ENCODE measurements around the gene ACOT7. TPM values are rescaled to one million over a fixed set of nuclear protein-coding genes. Genes with fewer than 3 reads are reported as not detected.
"Not testable (repeated sequence)": the region's sequence is repeated elsewhere in the genome, so short reads cannot be mapped to it uniquely, and the experiment has no call there.

Gene ACOT7
- total and polyA plus RNA-seq, 2 donors (not counting 1 experiment from before 2014, with no cell fraction given), result 4.2 to 4.6 TPM

- Mint-ChIP-seq H3K9me3 (ENCODE audit: insufficient read depth) (no peaks in the 10 kb centered on the region), H3K4me3 (no peak overlapping the region), H3K27ac (no peak overlapping the region), H3K27me3 (no peaks in the 10 kb centered on the region), H3K4me1 (no peaks in the 10 kb centered on the region)
- no peak overlapping the region for H3K4me3 ChIP-seq (ENCODE audit: control extremely low read depth in 1 of 5, extremely low read depth in 1 of 5, insufficient read depth in 1 of 5, low read depth in 2 of 5, low read length in 4 of 5)
- H3K27ac ChIP-seq (ENCODE audit: low read length in 2 of 2), result no peak overlapping the region
- no peak overlapping the region for H3K4me2 ChIP-seq (replicated peaks; ENCODE audit: low read depth, low read length, poor library complexity, severe bottlenecking)
- ChIA-PET CTCF (no interaction called here), POLR2A (no interaction called here)
- H3K4me1 ChIP-seq (ENCODE audit: control insufficient read depth in 2 of 2, insufficient read depth in 2 of 2, low read length in 2 of 2), result no peaks in the 10 kb centered on the region
- intact Hi-C loops (cut with micrococcal nuclease), result no loop called here
- H3K79me2 ChIP-seq (ENCODE audit: control insufficient read depth, insufficient read depth, low read length), result no peaks in the 10 kb centered on the region
- 100% methylated on average over 1 of the region's 7 CpGs for WGBS (ENCODE audit: insufficient coverage)
- H3K36me3 ChIP-seq (replicated peaks in 1 of 2; ENCODE audit: control extremely low read depth in 1 of 2, control insufficient read depth in 1 of 2, extremely low read depth in 1 of 2, insufficient read depth in 2 of 2, low read length in 1 of 2), result no peaks in the 10 kb centered on the region
- H3K9me3 ChIP-seq (ENCODE audit: control extremely low read depth in 1 of 3, control insufficient read depth in 2 of 3, insufficient read depth in 1 of 3, low read length in 2 of 3), result peaks cover 0 to 15% (median 0%) of the 10 kb centered on the region in 3 donors
- no peaks in the 10 kb centered on the region for H4K20me1 ChIP-seq (ENCODE audit: control insufficient read depth, insufficient read depth, low read length, poor library complexity, severe bottlenecking)
- H3K9ac ChIP-seq (ENCODE audit: low read length), result no peak overlapping the region
- H2AFZ ChIP-seq (ENCODE audit: insufficient read depth, low read depth, low read length, poor library complexity, severe bottlenecking), result no peak overlapping the region
- ATAC-seq (ENCODE audit: low read depth) (no peak), DNase-seq (no peak)
- TF ChIP-seq EZH2 (IDR thresholded peaks at IDR 0.05; ENCODE audit: borderline replicate concordance, insufficient read depth, low read depth, low read length, poor library complexity, severe bottlenecking) (no peak), CTCF (IDR thresholded peaks at IDR 0.05) (no peak)
- no peaks in the 10 kb centered on the region for H3K27me3 ChIP-seq (replicated peaks in 1 of 4; ENCODE audit: control extremely low read depth in 1 of 4, control insufficient read depth in 3 of 4, insufficient read depth in 4 of 4, low read length in 3 of 4)
These were observed 84.0 kb downstream of the ACOT7 start for GRCh38 chr1:6309564-6309963.

GRCh38 chr1:6308449-6308848, 85.1 kb downstream of the ACOT7 start:
- Histone ChIP-seq H3K4me2 (replicated peaks; ENCODE audit: low read depth, low read length, poor library complexity, severe bottlenecking) (no peak overlapping the region), H3K27ac (ENCODE audit: low read length in 2 of 2) (no peak overlapping the region), H3K4me3 (ENCODE audit: control extremely low read depth in 1 of 5, extremely low read depth in 1 of 5, insufficient read depth in 1 of 5, low read depth in 2 of 5, low read length in 4 of 5) (no peak overlapping the region), H3K9me3 (ENCODE audit: control extremely low read depth in 1 of 3, control insufficient read depth in 2 of 3, insufficient read depth in 1 of 3, low read length in 2 of 3) (peaks cover 0 to 15% (median 0%) of the 10 kb centered on the region in 3 donors), H3K36me3 (replicated peaks in 1 of 2; ENCODE audit: control extremely low read depth in 1 of 2, control insufficient read depth in 1 of 2, extremely low read depth in 1 of 2, insufficient read depth in 2 of 2, low read length in 1 of 2) (no peaks in the 10 kb centered on the region), H3K4me1 (ENCODE audit: control insufficient read depth in 2 of 2, insufficient read depth in 2 of 2, low read length in 2 of 2) (no peaks in the 10 kb centered on the region), H2AFZ (ENCODE audit: insufficient read depth, low read depth, low read length, poor library complexity, severe bottlenecking) (no peak overlapping the region), H4K20me1 (ENCODE audit: control insufficient read depth, insufficient read depth, low read length, poor library complexity, severe bottlenecking) (no peaks in the 10 kb centered on the region), H3K79me2 (ENCODE audit: control insufficient read depth, insufficient read depth, low read length) (no peaks in the 10 kb centered on the region), H3K27me3 (replicated peaks in 1 of 4; ENCODE audit: control extremely low read depth in 1 of 4, control insufficient read depth in 3 of 4, insufficient read depth in 4 of 4, low read length in 3 of 4) (no peaks in the 10 kb centered on the region), H3K9ac (ENCODE audit: low read length) (no peak overlapping the region)
- intact Hi-C loops (cut with micrococcal nuclease), result no loop called here
- no peak for ATAC-seq (ENCODE audit: low read depth)
- TF ChIP-seq EZH2 (IDR thresholded peaks at IDR 0.05; ENCODE audit: borderline replicate concordance, insufficient read depth, low read depth, low read length, poor library complexity, severe bottlenecking) (no peak), CTCF (IDR thresholded peaks at IDR 0.05) (no peak)
- no peak for DNase-seq
- ChIA-PET POLR2A (no interaction called here), CTCF (no interaction called here)
- H3K27me3 Mint-ChIP-seq, result no peaks in the 10 kb centered on the region
- 97% methylated on average over 7 of the region's 13 CpGs for WGBS (ENCODE audit: insufficient coverage)
- no peaks in the 10 kb centered on the region for H3K4me1 Mint-ChIP-seq
- H3K27ac Mint-ChIP-seq, result no peak overlapping the region
- H3K4me3 Mint-ChIP-seq, result no peak overlapping the region
- H3K9me3 Mint-ChIP-seq (ENCODE audit: insufficient read depth), result no peaks in the 10 kb centered on the region

GRCh38 chr1:6307682-6308081, 85.9 kb downstream of the ACOT7 start:
- H4K20me1 ChIP-seq (ENCODE audit: control insufficient read depth, insufficient read depth, low read length, poor library complexity, severe bottlenecking); H3K4me3 ChIP-seq (ENCODE audit: control extremely low read depth in 1 of 5, extremely low read depth in 1 of 5, insufficient read depth in 1 of 5, low read depth in 2 of 5, low read length in 4 of 5); H3K4me2 ChIP-seq (replicated peaks; ENCODE audit: low read depth, low read length, poor library complexity, severe bottlenecking); H3K36me3 ChIP-seq (replicated peaks in 1 of 2; ENCODE audit: control extremely low read depth in 1 of 2, control insufficient read depth in 1 of 2, extremely low read depth in 1 of 2, insufficient read depth in 2 of 2, low read length in 1 of 2); H3K27ac Mint-ChIP-seq; H2AFZ ChIP-seq (ENCODE audit: insufficient read depth, low read depth, low read length, poor library complexity, severe bottlenecking); intact Hi-C loops (cut with micrococcal nuclease); H3K4me1 Mint-ChIP-seq; H3K27me3 ChIP-seq (replicated peaks in 1 of 4; ENCODE audit: control extremely low read depth in 1 of 4, control insufficient read depth in 3 of 4, insufficient read depth in 4 of 4, low read length in 3 of 4); H3K9me3 Mint-ChIP-seq (ENCODE audit: insufficient read depth); H3K4me3 Mint-ChIP-seq; ATAC-seq (ENCODE audit: low read depth); CTCF ChIA-PET; H3K79me2 ChIP-seq (ENCODE audit: control insufficient read depth, insufficient read depth, low read length); POLR2A ChIA-PET; H3K27me3 Mint-ChIP-seq; H3K9ac ChIP-seq (ENCODE audit: low read length); H3K4me1 ChIP-seq (ENCODE audit: control insufficient read depth in 2 of 2, insufficient read depth in 2 of 2, low read length in 2 of 2); H3K27ac ChIP-seq (ENCODE audit: low read length in 2 of 2); DNase-seq: not testable (repeated sequence)
- 83% methylated on average over 7 of the region's 7 CpGs for WGBS (ENCODE audit: insufficient coverage)
- peaks cover 0 to 15% (median 0%) of the 10 kb centered on the region in 3 donors for H3K9me3 ChIP-seq (ENCODE audit: control extremely low read depth in 1 of 3, control insufficient read depth in 2 of 3, insufficient read depth in 1 of 3, low read length in 2 of 3)
